Kidney epithelial cell (primary cell): Measurements from ENCODE around the gene NOS2. TPM values are rescaled to one million over a fixed set of nuclear protein-coding genes. Genes with fewer than 3 reads are reported as not detected.

Source experiments
- DNase-seq: peaks from one replicate; pipeline ENCODE4 v3.0.0-alpha.2; 2010; ENCODE audit warnings: low read depth
- H3K27me3 ChIP-seq: 2 replicates; pipeline ENCODE4 v1.6.0; 2011; ENCODE audit warnings: low read length; ENCODE audit not compliant: control insufficient read depth, insufficient read depth
- H3K36me3 ChIP-seq: 2 replicates; pipeline ENCODE4 v1.5.1; 2011; ENCODE audit warnings: low read length; ENCODE audit not compliant: control insufficient read depth, insufficient read depth
- H3K4me3 ChIP-seq: 2 replicates; pipeline ENCODE4 v1.5.1; 2011; ENCODE audit warnings: low read depth, mild to moderate bottlenecking, control low read depth, low read length
- total RNA-seq: library from RNA; depleted of rRNA; stranded (reverse); fragments of >200 nt; gene quantifications from 2 replicates; pipeline ENCODE4 v1.2.3, GENCODE V29; 2015
- TF ChIP-seq, protein P1 (sequence below): IDR thresholded peaks from 2 replicates; pipeline ENCODE4 v1.5.1; 2011; ENCODE audit warnings: mild to moderate bottlenecking, moderate library complexity, low read length, control low read depth, inconsistent platforms; ENCODE audit not compliant: insufficient read depth, poor library complexity, severe bottlenecking

Gene NOS2
- total RNA-seq, 1 donor from 2014 or later = 0.04 TPM

DNA sequence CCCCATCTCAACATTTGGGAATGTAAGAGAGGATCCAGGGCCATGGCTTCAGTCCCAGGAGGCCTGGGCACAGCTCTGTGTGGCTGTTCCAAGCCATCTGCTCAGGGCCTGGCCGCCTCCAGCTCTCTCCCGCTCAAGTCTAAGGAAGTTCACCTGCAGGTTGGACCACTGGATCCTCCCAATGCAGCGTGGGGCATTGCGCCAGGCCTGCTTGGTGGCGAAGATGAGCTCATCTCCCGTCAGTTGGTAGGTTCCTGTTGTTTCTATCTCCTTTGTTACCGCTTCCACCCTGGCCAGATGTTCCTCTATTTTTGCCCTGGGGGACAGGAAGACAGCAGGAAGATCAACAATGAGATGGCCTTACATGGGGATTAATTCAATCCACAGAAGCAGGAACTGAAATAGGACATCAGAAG lies 17.5 kb downstream of the NOS2 start:
- Histone ChIP-seq H3K27me3 (no peaks in the 10 kb centered on the region), H3K4me3 (no peak overlapping the region), H3K36me3 (no peaks in the 10 kb centered on the region)
- DNase-seq = no peak
- TF ChIP-seq, protein P1, sequence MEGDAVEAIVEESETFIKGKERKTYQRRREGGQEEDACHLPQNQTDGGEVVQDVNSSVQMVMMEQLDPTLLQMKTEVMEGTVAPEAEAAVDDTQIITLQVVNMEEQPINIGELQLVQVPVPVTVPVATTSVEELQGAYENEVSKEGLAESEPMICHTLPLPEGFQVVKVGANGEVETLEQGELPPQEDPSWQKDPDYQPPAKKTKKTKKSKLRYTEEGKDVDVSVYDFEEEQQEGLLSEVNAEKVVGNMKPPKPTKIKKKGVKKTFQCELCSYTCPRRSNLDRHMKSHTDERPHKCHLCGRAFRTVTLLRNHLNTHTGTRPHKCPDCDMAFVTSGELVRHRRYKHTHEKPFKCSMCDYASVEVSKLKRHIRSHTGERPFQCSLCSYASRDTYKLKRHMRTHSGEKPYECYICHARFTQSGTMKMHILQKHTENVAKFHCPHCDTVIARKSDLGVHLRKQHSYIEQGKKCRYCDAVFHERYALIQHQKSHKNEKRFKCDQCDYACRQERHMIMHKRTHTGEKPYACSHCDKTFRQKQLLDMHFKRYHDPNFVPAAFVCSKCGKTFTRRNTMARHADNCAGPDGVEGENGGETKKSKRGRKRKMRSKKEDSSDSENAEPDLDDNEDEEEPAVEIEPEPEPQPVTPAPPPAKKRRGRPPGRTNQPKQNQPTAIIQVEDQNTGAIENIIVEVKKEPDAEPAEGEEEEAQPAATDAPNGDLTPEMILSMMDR = no peak

DNA sequence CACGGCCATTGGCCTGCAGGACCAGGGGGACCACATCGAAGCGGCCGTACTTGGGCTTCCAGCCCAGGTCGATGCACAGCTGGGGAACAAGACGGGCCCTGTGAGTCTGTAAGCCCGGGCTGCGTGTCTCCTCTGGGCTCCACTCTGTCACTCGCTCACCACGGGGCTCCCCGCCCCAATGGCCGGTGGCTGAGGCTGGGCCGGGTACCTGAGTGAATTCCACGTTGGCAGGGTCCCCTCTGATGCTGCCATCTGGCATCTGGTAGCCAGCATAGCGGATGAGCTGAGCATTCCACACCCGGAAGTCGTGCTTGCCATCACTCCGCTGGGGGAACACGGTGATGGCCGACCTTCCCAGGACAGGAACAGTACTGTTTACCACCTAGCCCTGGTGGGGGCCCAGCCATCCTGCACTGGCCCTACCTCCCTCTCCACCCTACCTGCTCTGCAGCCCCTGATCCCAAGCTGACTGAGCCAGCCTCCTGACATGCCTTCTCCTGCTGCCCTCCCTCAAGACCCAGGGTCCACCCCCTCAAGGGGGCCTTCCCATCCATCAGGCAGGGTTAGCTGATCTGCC lies 19.4 kb downstream of the NOS2 start:
- H3K4me3 ChIP-seq = no peak overlapping the region
- H3K36me3 ChIP-seq = no peaks in the 10 kb centered on the region
- no peaks in the 10 kb centered on the region for H3K27me3 ChIP-seq
- no peak for DNase-seq
- TF ChIP-seq, protein P1 = no peak

DNA sequence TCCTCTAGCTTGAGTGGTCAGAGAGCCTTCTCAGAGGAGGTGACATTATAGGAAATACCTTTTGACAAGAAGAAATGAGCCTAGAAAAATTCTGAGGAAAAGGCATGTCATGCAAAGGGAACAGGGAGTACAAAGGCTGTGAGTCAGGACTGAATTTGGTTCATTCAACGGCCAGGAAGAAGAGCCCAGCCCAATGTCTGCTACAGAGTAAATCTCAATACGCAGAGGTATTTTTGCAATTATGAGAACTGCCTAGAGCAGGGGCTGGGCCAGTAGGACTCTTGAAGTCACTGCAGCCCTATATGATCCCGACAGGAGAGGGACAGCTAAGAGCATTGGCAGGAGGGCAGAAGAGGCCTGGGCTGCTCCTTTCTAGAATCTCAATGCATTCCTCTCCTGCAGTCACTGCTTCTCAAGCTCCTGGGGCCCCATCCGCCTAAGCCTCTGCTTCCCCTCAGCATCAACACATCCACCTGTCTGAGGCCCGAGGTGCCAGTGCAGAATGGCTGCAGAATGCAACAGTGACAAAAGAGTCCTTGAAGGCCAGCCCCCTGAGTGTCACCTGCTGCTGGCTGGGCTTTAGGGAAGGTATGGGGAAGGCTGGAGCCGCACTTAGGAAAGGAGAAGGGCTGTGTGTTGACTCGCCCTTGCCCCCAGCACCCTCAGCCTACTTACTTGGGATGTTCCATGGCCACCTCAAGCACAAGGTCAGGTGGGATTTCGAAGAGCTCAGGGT lies 20.1 kb downstream of the NOS2 start:
- H3K36me3 ChIP-seq = no peaks in the 10 kb centered on the region

DNA sequence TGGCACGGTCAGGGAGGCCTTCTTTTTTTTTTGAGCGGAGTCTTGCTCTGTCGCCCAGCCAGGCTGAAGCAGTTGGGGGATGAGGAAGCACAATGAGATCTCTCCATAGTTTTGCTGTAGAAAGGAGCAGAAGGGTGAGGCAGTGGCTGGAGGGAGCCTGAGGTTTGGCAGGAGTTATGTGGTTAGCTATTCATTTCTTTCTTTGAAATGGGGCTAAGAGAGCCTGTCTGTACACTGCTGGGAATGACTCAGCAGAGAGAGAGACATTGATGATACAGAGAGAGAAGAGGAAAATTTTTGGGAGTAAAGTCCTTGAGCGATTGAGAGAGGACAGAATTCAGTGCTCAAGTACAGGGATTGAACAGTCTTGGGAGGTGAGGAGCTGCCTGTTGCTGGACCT lies 22.1 kb downstream of the NOS2 start:
- H3K27me3 ChIP-seq = no peaks in the 10 kb centered on the region
- TF ChIP-seq, protein P1 = no peak
- H3K36me3 ChIP-seq = no peaks in the 10 kb centered on the region
- DNase-seq = no peak
- no peak overlapping the region for H3K4me3 ChIP-seq

More for the DNA sequence above, 20.1 kb downstream of the NOS2 start:
- no peaks in the 10 kb centered on the region for H3K27me3 ChIP-seq
- no peak for DNase-seq
- no peak overlapping the region for H3K4me3 ChIP-seq
- TF ChIP-seq, protein P1 = no peak

DNA sequence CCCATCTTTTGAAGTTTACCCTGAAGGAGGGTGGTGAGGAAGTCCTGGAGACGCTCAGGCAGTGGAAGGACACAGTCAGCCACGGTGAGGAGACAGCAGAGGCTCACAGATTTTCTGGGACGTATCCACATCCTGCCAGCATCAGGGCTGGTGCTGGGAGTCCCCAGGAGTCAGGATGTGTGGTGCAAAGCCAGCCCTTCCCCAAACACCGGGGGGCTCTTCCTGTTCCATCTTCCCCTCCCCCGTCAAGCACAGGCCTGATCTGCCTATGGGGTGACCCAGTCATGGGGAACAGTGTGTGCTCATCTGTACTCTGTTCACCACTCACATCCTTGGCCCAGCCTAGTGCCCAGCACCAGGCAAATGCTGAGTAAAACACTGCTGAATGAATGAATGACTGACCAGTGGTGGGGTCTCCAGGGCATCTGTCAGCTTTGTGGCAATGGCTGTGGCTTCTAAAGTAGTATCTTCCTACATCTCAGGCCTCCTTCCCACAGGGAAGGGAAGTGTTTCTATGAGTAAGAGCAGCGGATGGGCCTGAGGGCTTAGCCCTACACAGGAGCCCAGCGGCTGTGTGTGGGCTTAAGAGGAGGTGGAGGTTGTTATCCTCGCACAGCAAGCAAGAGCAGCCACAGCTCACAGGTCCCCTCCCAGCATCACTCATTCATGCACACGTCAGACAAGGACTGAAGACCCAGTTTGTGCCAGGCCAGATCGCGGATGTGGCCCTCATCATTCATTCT lies 23.3 kb downstream of the NOS2 start:
- Histone ChIP-seq H3K27me3 (no peaks in the 10 kb centered on the region), H3K4me3 (no peak overlapping the region), H3K36me3 (no peaks in the 10 kb centered on the region)
- DNase-seq = no peak
- TF ChIP-seq, protein P1 = no peak
